Stimulated activated naive CD8-positive, alpha-beta T cell treated with anti-CD3 and anti-CD28 coated beads, Interleukin-15, Interleukin-2, amounts not matched to agents 100 ng/mL and 50 ng/mL, for 24 hours (primary cell): ENCODE data around the gene SLC44A5.

Source experiments
- H3K27ac Mint-ChIP-seq: one replicate; pipeline ENCODE4 v1.8.0; 2021; ENCODE audit warnings: mild to moderate bottlenecking, mixed read lengths
- H3K27me3 Mint-ChIP-seq: one replicate; pipeline ENCODE4 v1.8.0; 2021; ENCODE audit warnings: mixed read lengths
- H3K36me3 Mint-ChIP-seq: one replicate; pipeline ENCODE4 v1.8.0; 2021; ENCODE audit warnings: low read depth, mixed read lengths
- H3K4me1 Mint-ChIP-seq: one replicate; pipeline ENCODE4 v1.8.0; 2021; ENCODE audit warnings: low read depth, mixed read lengths
- H3K4me3 Mint-ChIP-seq: one replicate; pipeline ENCODE4 v1.8.0; 2021; ENCODE audit warnings: mild to moderate bottlenecking, mixed read lengths
- H3K9me3 Mint-ChIP-seq: one replicate; pipeline ENCODE4 v1.8.0; 2021; ENCODE audit warnings: mixed read lengths

The SLC44A5 gene

DNA sequence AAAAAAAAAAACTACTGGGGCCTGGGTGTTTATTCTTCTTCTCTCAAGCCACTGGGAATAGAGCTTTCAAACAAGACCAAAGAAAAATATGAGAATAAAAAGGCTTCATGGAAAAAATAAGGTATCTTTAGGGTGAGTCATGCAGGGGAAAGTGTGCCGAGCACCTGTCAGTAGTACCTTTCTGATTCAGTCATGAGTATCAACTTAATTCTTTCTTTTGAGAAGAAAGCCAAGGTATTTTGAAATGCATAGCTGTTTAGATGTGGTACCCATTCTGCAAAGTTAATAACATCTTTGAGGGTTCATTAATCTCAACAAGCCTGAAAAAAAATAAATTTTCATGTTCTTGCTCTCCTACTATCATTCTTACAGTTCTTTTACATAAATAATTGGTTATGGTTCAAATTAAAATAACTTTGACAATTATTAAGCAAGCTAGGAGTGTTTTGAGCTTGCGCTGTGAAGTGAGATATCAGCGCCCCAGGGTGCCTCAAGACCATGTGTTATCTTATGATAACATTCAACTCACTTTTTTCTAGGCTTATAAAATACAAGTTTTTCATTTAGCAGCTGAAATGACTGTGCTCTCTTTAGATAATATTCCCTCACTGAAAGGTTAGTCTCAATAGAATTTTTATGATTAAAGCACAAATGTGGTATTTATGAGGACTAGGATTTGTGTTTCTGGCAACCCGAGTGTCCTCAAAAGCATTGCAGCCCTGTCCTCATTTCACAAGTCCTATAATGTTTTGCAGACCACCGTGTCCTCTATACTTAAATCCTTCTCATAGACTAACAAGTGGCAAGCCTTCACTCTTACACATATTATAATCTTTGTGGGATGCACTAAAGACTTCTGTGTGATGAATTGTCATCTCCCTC lies 138.6 kb downstream of the SLC44A5 start:
- H3K27ac Mint-ChIP-seq: no peak overlapping the region
- no peaks in the 10 kb centered on the region for H3K27me3 Mint-ChIP-seq
- H3K4me1 Mint-ChIP-seq: no peaks in the 10 kb centered on the region
- H3K36me3 Mint-ChIP-seq: no peaks in the 10 kb centered on the region
- peaks cover 7% of the 10 kb centered on the region for H3K9me3 Mint-ChIP-seq
- no peak overlapping the region for H3K4me3 Mint-ChIP-seq

DNA sequence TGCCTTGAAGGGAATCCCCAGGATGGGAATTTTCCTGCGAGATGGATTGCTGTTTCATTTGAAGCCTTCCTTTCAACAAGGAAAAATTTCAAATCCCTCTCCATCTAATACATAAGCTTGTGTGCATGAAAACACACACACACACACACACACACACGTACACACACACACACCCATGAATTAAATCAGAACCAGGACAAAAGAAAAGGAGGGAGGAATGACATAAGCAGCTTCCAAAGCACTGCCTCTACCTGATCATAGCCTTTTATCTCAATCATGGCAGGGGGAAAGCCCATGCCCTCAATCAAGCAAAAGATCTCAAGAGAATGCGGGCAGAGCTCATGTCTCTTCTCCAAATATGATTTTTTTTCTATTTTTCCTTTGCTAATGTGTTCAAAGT lies 139.7 kb downstream of the SLC44A5 start:
- Mint-ChIP-seq H3K36me3 (no peaks in the 10 kb centered on the region), H3K27me3 (no peaks in the 10 kb centered on the region), H3K9me3 (peaks cover 11% of the 10 kb centered on the region), H3K27ac (no peak overlapping the region), H3K4me1 (no peaks in the 10 kb centered on the region), H3K4me3 (no peak overlapping the region)

DNA sequence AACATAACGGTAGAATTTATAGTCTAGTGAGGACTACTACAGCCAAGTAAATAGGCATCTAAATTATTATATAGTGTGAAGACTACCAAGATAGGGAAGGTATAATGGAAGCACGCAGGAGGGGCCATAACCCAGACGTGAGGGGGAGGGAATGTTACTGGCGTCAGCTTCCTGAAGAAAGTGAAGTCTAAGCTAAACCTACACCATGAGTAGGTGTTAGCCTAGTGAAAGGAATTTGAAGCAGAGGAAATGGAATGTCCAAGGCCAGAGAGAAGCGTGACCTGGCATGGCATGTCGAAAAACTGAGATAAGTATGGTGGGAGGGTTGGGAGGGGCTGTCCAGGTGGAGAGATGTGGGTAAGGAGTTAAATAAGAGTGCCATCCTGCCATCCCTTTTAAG lies 140.5 kb downstream of the SLC44A5 start:
- H3K4me3 Mint-ChIP-seq: no peak overlapping the region
- no peaks in the 10 kb centered on the region for H3K36me3 Mint-ChIP-seq
- no peak overlapping the region for H3K27ac Mint-ChIP-seq
- no peaks in the 10 kb centered on the region for H3K4me1 Mint-ChIP-seq
- H3K27me3 Mint-ChIP-seq: no peaks in the 10 kb centered on the region
- H3K9me3 Mint-ChIP-seq: peaks cover 11% of the 10 kb centered on the region

DNA sequence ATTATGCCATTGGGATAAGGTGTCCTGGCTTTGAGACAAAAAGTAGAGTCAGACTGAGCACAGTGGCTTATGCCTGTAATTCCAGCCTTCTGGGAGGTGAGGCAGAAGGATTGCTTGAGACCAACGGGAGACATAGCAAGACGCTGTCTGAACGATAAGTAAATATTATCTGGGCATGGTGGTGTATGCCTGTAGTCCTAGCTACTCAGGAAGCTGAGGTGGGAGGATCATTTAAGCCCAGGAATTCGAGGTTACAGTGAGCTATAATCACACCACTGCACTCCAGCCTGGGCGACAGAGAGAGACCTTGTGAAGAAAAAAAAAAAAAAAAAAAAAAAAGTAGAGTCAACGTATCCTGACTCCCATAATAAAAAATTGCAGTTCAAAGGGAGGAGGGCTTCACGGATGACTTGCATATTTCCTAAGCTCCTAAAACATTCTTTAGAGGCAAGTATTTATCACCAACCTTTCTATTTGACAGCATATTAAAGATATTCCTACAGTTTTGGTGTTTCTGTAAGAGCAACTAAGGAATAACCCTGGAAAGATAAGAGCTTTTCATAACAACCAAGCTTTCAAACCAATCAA lies 141.2 kb downstream of the SLC44A5 start:
- Mint-ChIP-seq H3K4me3 (no peak overlapping the region), H3K9me3 (peaks cover 11% of the 10 kb centered on the region), H3K36me3 (no peaks in the 10 kb centered on the region), H3K27me3 (no peaks in the 10 kb centered on the region), H3K4me1 (no peaks in the 10 kb centered on the region), H3K27ac (no peak overlapping the region)

DNA sequence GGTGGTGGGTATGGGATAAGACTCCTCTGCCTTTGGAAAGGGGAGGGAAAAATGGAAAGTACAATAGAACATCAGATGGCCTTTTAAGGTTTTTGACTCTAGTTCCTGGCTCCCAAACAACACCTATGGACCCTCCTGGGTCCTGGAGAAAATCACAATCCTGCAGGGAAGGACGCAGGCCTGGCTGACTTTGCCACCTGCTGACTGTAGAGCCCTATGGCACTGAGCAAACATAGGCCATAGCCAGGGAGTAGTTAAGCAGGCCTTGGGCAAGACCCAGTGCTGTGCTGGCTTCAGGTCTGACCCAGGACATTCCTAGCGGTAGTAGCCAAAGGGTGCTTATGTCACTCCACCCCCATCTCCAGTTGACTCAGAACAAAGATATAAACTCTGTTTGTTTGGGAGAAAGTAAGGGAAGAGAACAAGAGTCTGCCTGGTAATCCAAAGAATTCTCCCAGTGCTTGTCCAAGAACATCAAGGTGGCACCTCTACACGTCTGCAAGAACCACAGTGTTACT lies 149.0 kb downstream of the SLC44A5 start:
- Mint-ChIP-seq H3K27me3 (no peaks in the 10 kb centered on the region), H3K4me3 (no peak overlapping the region), H3K4me1 (no peaks in the 10 kb centered on the region), H3K36me3 (no peaks in the 10 kb centered on the region), H3K9me3 (peaks cover 8% of the 10 kb centered on the region), H3K27ac (no peak overlapping the region)

DNA sequence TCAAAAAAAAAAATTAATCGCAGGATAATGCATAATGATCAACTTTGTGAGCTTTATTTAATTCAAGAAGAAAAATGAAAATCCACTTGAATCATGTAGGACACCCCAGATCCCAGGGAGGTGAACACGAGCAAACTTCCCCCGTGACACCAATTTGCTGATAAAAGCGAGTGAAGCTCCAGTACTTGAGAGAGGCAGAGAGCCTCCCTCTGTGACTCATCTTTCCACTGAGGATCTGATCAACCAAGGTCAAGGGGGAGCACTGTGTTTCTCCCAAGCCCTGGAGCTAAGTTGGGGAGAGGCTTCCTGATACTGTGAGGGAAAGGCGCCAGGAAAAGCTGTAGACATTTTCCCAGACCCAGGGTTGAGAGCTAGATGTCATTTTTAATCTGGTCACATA lies 160.9 kb downstream of the SLC44A5 start:
- peaks cover 18% of the 10 kb centered on the region for H3K9me3 Mint-ChIP-seq
- H3K4me3 Mint-ChIP-seq: no peak overlapping the region
- no peaks in the 10 kb centered on the region for H3K4me1 Mint-ChIP-seq
- no peaks in the 10 kb centered on the region for H3K36me3 Mint-ChIP-seq
- H3K27ac Mint-ChIP-seq: no peak overlapping the region
- peaks cover 7% of the 10 kb centered on the region for H3K27me3 Mint-ChIP-seq

DNA sequence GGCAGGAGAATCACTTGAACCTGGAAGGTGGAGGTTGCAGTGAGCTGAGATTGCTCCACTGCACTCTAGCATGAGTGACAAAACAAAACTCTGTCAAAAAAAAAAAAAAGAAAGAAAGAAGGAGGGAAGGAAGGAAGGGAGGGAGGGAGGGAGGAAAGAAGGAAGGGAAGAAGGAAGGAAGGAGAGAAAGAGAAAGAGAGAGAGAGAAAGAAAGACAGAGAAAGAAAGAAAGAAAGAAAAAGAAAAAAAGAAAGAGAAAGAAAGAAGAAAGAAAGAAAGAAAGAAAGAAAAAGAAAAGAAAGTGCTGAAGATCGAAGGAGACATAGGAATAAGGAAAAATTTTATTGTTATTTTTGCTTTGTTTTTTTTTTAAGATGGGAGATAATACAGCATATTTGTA lies 166.7 kb downstream of the SLC44A5 start:
- no peak overlapping the region for H3K27ac Mint-ChIP-seq
- peaks cover 6% of the 10 kb centered on the region for H3K9me3 Mint-ChIP-seq
- no peak overlapping the region for H3K4me3 Mint-ChIP-seq
- peaks cover 11% of the 10 kb centered on the region for H3K27me3 Mint-ChIP-seq
- no peaks in the 10 kb centered on the region for H3K4me1 Mint-ChIP-seq
- H3K36me3 Mint-ChIP-seq: no peaks in the 10 kb centered on the region

DNA sequence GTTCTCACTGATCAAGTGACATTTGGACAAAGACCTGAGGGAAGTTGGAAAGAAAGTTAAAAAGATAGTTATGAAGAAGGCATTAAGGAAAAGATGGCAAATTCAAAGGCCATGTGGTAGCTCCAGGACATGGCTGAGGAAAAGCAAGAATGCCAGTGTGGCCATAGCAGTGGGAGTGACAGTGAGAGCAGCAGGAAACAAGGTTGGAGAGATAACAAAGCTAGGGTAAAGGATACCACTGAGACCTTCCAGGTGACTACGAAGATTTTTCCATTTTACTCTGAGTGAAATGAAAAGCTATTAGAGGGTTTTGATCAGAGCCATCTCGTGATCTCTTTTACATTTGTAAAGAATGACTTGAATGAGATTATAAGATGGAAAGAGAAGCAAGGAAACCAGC lies 170.6 kb downstream of the SLC44A5 start:
- peaks cover 4% of the 10 kb centered on the region for H3K27me3 Mint-ChIP-seq
- no peaks in the 10 kb centered on the region for H3K4me1 Mint-ChIP-seq
- H3K27ac Mint-ChIP-seq: no peak overlapping the region
- H3K9me3 Mint-ChIP-seq: no peaks in the 10 kb centered on the region
- no peaks in the 10 kb centered on the region for H3K36me3 Mint-ChIP-seq
- H3K4me3 Mint-ChIP-seq: no peak overlapping the region

DNA sequence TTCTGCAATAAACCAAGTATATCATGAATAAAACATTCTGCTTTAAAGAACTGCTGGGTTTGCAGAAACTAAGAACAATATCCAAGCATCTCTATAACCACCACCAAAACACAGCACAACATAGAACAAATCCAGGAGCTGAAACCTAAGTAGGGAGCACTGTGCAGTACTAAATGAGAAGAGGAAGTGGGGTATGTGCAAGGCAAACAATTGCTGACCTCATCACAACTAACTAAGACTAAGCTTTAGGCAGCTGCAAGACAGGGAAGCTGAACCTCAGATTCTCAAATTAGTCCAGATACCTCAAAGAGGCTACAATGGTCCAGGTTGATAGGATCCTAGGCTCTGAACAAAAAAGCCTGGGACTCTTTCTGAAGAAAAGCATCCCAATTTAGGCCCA lies 172.6 kb downstream of the SLC44A5 start:
- Mint-ChIP-seq H3K27ac (no peak overlapping the region), H3K9me3 (no peaks in the 10 kb centered on the region), H3K27me3 (peaks cover 4% of the 10 kb centered on the region), H3K36me3 (no peaks in the 10 kb centered on the region), H3K4me1 (no peaks in the 10 kb centered on the region), H3K4me3 (no peak overlapping the region)

DNA sequence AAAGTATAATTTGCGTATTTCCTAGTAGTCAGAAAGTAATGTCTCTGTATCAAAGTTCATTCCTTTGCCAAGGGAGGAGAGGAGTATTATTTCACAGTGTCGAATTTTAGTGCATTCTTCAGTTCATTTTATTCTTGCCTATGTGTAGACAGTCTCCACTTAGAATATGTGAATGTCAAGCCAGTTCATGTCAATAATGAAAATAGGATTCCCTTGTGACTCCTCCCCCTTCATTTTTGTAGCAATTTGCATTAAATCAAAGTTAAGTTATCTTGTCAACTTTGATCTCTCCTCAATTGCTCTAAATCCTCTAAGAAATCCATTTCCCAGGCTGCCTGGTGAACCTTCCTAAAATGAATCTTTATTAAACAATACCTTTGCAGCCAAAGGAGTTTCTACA lies 179.1 kb downstream of the SLC44A5 start:
- no peaks in the 10 kb centered on the region for H3K27me3 Mint-ChIP-seq
- no peak overlapping the region for H3K27ac Mint-ChIP-seq

DNA sequence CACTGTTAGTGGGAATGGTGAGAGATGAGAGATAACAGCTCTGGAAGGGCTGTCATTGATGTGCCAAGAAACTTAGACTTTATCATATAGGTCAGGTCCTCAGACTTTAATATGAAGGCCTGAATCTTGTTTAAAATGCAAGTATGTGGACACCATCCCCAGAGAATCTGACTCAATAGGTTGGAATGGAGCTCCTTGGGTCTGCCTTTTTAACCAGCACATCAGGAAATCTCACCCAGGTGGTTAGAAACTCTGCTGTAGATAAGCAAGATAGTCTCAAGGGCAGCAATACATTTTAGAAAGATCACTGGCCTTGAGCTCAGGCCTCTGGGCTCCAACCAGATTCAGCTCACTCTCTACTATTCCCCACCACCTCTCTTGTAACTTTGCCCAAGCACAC lies 180.4 kb downstream of the SLC44A5 start:
- H3K27ac Mint-ChIP-seq: no peak overlapping the region
- no peaks in the 10 kb centered on the region for H3K36me3 Mint-ChIP-seq
- no peaks in the 10 kb centered on the region for H3K27me3 Mint-ChIP-seq
- no peak overlapping the region for H3K4me3 Mint-ChIP-seq
- H3K4me1 Mint-ChIP-seq: no peaks in the 10 kb centered on the region
- H3K9me3 Mint-ChIP-seq: no peaks in the 10 kb centered on the region

More for the DNA sequence above, 179.1 kb downstream of the SLC44A5 start:
- Mint-ChIP-seq H3K36me3 (no peaks in the 10 kb centered on the region), H3K4me3 (no peak overlapping the region), H3K4me1 (no peaks in the 10 kb centered on the region), H3K9me3 (no peaks in the 10 kb centered on the region)

DNA sequence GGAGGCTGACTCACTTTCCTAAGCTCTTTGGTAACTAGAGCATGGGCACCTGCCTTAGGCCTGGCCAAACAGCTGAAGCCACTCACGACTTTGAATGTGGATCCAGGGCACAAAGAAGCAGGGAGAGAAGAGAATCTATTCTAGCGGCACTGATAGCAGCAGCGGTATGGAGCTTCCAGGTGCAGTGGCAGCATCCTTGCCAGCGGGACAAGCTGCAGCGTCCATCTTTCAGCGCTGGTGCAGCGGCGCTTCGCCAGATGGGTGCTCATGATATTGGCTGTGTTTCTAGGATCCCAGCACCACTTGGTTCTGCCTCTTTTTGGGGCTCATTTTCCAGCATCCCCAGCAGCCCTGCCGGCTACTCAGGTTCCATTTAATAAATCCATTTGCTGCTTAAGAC lies 184.2 kb downstream of the SLC44A5 start:
- Mint-ChIP-seq H3K27ac (no peak overlapping the region), H3K36me3 (no peaks in the 10 kb centered on the region), H3K4me1 (no peaks in the 10 kb centered on the region), H3K27me3 (no peaks in the 10 kb centered on the region), H3K4me3 (no peak overlapping the region), H3K9me3 (no peaks in the 10 kb centered on the region)

DNA sequence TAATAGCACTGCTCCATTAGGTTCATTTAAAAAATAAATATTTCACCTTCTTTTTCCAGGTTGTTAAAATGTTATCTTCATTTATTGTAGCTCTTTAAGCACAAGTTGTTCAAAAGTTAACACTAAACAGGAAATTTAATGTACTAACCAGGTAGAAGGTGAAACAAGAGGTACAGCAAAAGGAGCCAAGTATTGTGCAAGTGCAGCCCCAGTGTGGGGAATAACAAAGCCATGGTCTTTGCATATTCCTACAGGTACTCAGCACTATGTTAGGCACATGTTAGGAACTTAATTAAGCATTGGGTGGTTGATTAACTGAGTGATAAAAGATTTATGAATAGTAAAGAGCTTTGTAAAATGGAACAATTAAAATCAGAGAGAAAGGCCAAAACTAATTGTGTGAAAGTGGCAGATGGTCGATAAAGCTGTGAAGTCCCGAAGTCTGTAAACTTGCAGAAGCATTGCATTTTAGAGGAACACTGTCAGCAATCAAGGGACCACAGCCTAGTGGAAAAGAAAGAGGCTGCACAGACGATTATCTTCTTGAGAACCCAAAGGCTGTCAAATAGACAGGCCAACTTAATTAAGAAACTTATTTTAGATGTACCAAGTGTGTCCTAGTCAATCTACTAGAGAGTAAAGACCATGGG lies 185.8 kb downstream of the SLC44A5 start:
- Mint-ChIP-seq H3K4me1 (no peaks in the 10 kb centered on the region), H3K36me3 (no peaks in the 10 kb centered on the region), H3K27ac (no peak overlapping the region), H3K4me3 (no peak overlapping the region), H3K9me3 (no peaks in the 10 kb centered on the region), H3K27me3 (no peaks in the 10 kb centered on the region)

DNA sequence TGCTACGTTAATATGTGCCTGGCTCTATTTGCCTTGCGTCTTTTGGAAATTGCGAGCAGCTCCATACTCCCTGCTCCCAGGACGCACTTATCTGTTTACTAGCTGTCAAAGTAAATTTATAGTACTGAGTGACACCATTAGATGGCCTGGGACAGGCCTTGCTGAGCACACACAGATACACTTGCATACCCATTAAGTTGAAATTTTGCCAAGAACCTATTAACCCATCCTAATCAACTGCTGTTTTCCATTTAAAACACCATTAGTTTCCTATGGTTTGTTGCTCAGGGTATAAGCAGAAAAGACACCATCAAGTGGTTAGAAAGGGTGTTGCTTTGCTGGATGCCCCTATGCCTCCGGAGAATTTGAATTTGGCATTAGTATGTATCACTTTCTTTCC lies 187.3 kb downstream of the SLC44A5 start:
- Mint-ChIP-seq H3K4me1 (no peaks in the 10 kb centered on the region), H3K4me3 (no peak overlapping the region), H3K27me3 (no peaks in the 10 kb centered on the region), H3K27ac (no peak overlapping the region), H3K36me3 (no peaks in the 10 kb centered on the region), H3K9me3 (no peaks in the 10 kb centered on the region)

DNA sequence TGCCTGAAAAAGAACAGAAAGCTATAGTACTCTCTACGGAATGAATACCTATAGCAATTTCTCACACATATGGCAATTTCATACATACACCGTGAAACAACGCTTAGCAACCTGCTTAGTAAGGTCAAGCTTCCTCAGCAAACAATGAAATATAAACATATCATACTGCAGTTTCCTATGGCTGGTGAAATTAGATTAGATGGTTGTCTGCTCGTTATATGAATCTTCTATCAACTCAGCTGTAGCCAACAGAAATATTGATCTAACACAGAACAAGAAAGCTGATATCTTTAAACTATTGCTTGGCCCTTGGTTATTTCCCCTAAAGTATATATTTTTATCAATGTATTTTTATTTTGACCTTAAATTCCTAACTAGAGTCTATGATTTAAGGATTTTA lies 187.8 kb downstream of the SLC44A5 start:
- Mint-ChIP-seq H3K4me1 (no peaks in the 10 kb centered on the region), H3K27me3 (no peaks in the 10 kb centered on the region), H3K4me3 (no peak overlapping the region), H3K36me3 (no peaks in the 10 kb centered on the region), H3K9me3 (no peaks in the 10 kb centered on the region), H3K27ac (no peak overlapping the region)
